Stimulated activated naive CD4-positive, alpha-beta T cell treated with Interleukin-2 at 50 U/mL for 16 hours (primary cell): ENCODE results near the gene CNR1.

Experiments
- DNase-seq: peaks from one replicate; lab custom pipeline; 2025; lab: John Stamatoyannopoulos, UW

CNR1 gene

GRCh38 chr6:88143421-88144157 lies 22.6 kb downstream of the CNR1 start:
- DNase-seq = no peak

- DNase-seq = no peak
Observed at GRCh38 chr6:88142297-88142668, 23.9 kb downstream of the CNR1 start.

GRCh38 chr6:88141561-88142296 lies 24.4 kb downstream of the CNR1 start:
- DNase-seq = no peak

- no peak for DNase-seq
Observed at GRCh38 chr6:88137915-88138314, 28.2 kb downstream of the CNR1 start.

DNA sequence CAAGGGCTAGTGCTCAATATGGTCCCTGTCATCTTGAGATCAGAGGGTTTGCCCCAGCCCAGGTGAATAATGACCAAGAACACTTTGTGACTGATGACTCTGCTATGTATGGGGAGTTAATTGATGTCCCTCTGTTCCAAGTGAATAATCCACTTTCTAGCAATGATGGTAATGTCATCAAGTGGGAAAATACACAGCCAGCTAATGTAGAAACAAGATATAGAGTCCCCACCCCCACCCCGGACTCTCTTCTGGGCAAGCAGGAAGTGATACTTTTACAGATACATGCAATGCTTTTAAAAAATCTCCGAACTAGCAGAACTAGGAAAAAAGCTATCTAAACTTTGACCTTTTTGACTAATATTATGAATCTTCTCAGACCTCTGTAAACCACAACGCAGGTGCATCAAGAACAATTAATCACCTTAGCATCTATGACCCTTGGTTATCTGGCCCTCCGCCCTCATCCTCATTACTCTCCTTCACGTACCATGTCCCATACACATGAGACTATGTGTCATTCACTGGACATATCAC lies 30.5 kb downstream of the CNR1 start:
- no peak for DNase-seq

DNA sequence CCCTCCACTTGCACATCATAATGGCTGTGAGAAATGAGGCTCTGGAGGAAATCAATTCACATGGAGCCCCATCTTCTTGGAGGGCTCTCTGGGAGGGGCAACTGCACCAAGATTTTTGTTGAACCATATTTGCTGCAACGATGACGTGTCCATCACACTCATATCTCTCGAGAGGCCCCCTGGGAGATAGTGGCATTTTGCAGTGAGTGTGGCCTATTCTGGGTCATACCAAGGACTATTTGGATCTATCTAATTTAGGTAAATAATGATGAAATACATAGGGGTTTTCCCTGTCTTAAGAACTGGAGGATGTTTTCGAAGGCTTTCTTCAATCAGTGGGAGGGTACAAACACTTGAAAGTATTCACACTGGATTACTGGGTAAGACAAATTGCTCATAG lies 31.6 kb downstream of the CNR1 start:
- no peak for DNase-seq

DNA sequence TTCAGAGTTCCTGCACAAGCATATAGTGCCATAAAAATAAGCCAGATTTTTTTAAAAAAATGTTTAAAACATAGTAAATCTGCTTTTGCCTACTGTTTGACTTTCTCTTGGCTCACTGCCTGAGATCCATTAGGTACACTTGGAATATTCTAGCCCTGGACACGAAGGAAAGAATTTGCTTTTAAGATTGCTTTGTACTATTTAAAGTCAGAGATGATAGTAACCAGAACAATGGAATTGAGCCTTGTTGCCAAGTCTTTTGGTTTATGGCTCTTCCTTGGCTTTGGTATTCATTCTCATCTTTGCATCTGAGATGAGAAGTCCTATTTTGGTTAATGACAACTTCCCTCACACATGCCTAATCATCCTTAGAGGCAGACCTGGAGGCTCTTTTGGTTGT lies 32.4 kb downstream of the CNR1 start:
- DNase-seq = no peak

GRCh38 chr6:88124925-88125557 lies 41.1 kb downstream of the CNR1 start:
- DNase-seq = no peak

- no peak for DNase-seq
Observed at GRCh38 chr6:88120635-88121034, 45.5 kb downstream of the CNR1 start.

DNA sequence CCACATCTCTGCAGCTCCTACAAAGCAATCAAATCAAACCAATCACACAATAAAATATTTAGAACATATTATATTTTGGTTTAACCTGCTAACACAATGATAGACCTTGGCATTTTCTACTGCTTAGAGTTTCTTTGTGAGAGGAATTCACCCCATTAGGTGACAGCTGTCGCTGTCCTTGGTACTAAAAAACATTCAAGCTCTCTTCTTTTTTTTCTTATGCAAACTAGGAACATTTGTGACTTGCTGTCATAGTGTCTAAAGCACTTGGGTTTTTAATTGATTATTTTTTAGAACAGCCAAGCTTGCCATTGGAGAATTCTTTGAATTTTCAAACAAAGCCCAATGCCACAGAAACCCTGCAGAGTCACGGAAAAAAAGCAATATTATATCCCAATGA lies 46.4 kb downstream of the CNR1 start:
- DNase-seq = no peak

GRCh38 chr6:88116276-88116675 lies 49.9 kb downstream of the CNR1 start:
- no peak for DNase-seq

- DNase-seq = no peak
Observed at GRCh38 chr6:88115307-88115706, 50.8 kb downstream of the CNR1 start.

GRCh38 chr6:88114838-88115237 lies 51.3 kb downstream of the CNR1 start:
- DNase-seq = no peak

DNA sequence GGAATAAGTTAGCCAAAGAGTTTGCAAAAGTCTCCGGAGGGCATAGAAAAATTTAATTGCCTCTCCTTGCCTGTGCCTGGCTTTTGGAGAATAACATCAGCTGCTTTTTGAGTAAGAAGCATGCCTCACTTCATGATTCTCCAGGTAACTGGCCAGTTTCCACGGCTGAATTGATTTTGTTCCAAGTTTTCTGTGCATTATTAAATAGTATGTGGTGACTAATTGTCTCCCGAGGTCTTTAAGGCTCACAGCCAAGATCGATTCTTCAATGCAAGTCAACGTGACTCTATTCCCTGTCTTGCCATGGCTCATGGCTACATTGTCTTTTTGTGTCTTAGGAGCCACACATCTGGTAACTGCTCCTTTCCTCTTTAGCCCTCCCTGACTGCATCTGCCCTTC lies 54.2 kb downstream of the CNR1 start:
- DNase-seq = no peak

- DNase-seq = no peak
Observed at GRCh38 chr6:88107241-88107640, 58.9 kb downstream of the CNR1 start.

- no peak for DNase-seq
Observed at GRCh38 chr6:88105741-88106340, 60.3 kb downstream of the CNR1 start.
